Endothelial cell of umbilical vein (primary cell): ENCODE data around the gene PLBD2. TPM values are rescaled to one million over a fixed set of nuclear protein-coding genes. Genes with fewer than 3 reads are reported as not detected.

Experiments used
- BruUV-seq: library from RNA; stranded (reverse); fragments of 400-500 nt; replicated peaks from 2 replicates; lab custom pipeline; 2021; lab: Mats Ljungman, UMichigan
- CTCF ChIA-PET: fragments of 300-600, 350-600 bp; sonication (Branson Sonifier 250); formaldehyde crosslinking; loops from one replicate; lab custom pipeline; 2021; ENCODE audit warnings: antibody characterized with exemption, inconsistent platforms; lab: Charles Lee
- POLR2A ChIA-PET: fragments of 300-600, 350-600 bp; sonication (Branson Sonifier 250); formaldehyde crosslinking; loops from one replicate; lab custom pipeline; 2021; ENCODE audit warnings: antibody characterized with exemption, inconsistent platforms; lab: Charles Lee
- DNase-seq: peaks from one replicate; pipeline ENCODE4 v3.0.0-alpha.2; 2011; ENCODE audit warnings: low read depth, low spot score
- FAIRE-seq: peaks from 2 replicates; lab custom pipeline; 2011; peaks lifted over from hg19 to GRCh38; lab: Jason Lieb, UNC
- H2AFZ ChIP-seq: 2 replicates; pipeline ENCODE4 v1.6.0; 2012; ENCODE audit warnings: low read depth, low read length, control low read depth, inconsistent platforms
- H3K27ac ChIP-seq: 2 replicates; pipeline ENCODE4 v1.5.1; 2011; ENCODE audit warnings: low read depth, mild to moderate bottlenecking, control low read depth, low read length, moderate library complexity; ENCODE audit not compliant: insufficient read depth
- H3K27me3 ChIP-seq, 2 experiments: 2 replicates each; pipeline versions ENCODE4 v1.6.0 to v1.6.1; 2011; ENCODE audit warnings: low read length in 2 of 2, mixed read lengths in 1 of 2; ENCODE audit not compliant: control insufficient read depth in 2 of 2, insufficient read depth in 2 of 2
- H3K36me3 ChIP-seq, 2 experiments: 2 replicates in 1 of 2; 3 replicates in 1 of 2; pipeline ENCODE4 v1.5.1; 2011; ENCODE audit warnings: low read length in 2 of 2, mild to moderate bottlenecking in 1 of 2, moderate library complexity in 1 of 2; ENCODE audit not compliant: control insufficient read depth in 2 of 2, insufficient read depth in 2 of 2; ENCODE audit errors: extremely low read depth in 1 of 2
- H3K4me1 ChIP-seq: 3 replicates; pipeline ENCODE4 v1.5.1; 2011; ENCODE audit warnings: mild to moderate bottlenecking, low read length; ENCODE audit not compliant: control insufficient read depth, insufficient read depth; ENCODE audit errors: extremely low read depth
- H3K4me2 ChIP-seq: 2 replicates; pipeline ENCODE4 v1.6.1; 2011; ENCODE audit warnings: low read length, control low read depth, mixed read lengths; ENCODE audit not compliant: insufficient read depth
- H3K4me3 ChIP-seq, 3 experiments: fragments of 200-600 bp in 1 of 3; sonication (generic), shearing (Covaris generic) in 1 of 3; replicated peaks in 1 of 3; 2 replicates each; pipeline ENCODE4 v1.5.1; 2011 to 2016; ENCODE audit warnings: control low read depth in 3 of 3, low read length in 3 of 3, mild to moderate bottlenecking in 2 of 3, inconsistent platforms in 1 of 3, low read depth in 1 of 3, moderate library complexity in 1 of 3; ENCODE audit not compliant: insufficient read depth in 1 of 3
- H3K79me2 ChIP-seq: 2 replicates; pipeline ENCODE4 v1.6.0; 2012; ENCODE audit warnings: low read length, inconsistent platforms; ENCODE audit not compliant: control insufficient read depth, insufficient read depth
- H3K9ac ChIP-seq: replicated peaks from 2 replicates; pipeline ENCODE3; 2011; ENCODE audit warnings: low read length, control low read depth; ENCODE audit not compliant: insufficient read depth; ENCODE audit errors: extremely low read depth
- H3K9me1 ChIP-seq: replicated peaks from 3 replicates; pipeline ENCODE4 v1.6.0; 2011; ENCODE audit warnings: mild to moderate bottlenecking, low read length; ENCODE audit not compliant: control insufficient read depth, insufficient read depth; ENCODE audit errors: extremely low read depth
- H3K9me3 ChIP-seq: replicated peaks from 2 replicates; pipeline ENCODE4 v1.5.1; 2012; ENCODE audit warnings: low read length, inconsistent platforms; ENCODE audit not compliant: control insufficient read depth, insufficient read depth
- H4K20me1 ChIP-seq: replicated peaks from 2 replicates; pipeline ENCODE3; 2011; ENCODE audit warnings: mild to moderate bottlenecking, low read length; ENCODE audit not compliant: control insufficient read depth, insufficient read depth; ENCODE audit errors: extremely low read depth
- EZH2 ChIP-seq: IDR thresholded peaks from 2 replicates; pipeline ENCODE4 v1.6.1; 2012; ENCODE audit warnings: borderline replicate concordance, low read depth, mild to moderate bottlenecking, moderate library complexity, low read length, inconsistent platforms; ENCODE audit not compliant: severe bottlenecking
- FOS ChIP-seq: IDR thresholded peaks from 2 replicates; pipeline ENCODE4 v1.6.1; 2011; ENCODE audit warnings: mild to moderate bottlenecking, low read length, moderate library complexity, borderline replicate concordance; ENCODE audit not compliant: insufficient read depth
- GATA2 ChIP-seq: IDR thresholded peaks from 2 replicates; pipeline ENCODE4 v1.7.0; 2011; ENCODE audit warnings: low read depth, mild to moderate bottlenecking, moderate library complexity, mixed read lengths, low read length; ENCODE audit not compliant: insufficient read length, insufficient read depth
- JUN ChIP-seq: IDR thresholded peaks from 2 replicates; pipeline ENCODE4 v1.6.1; 2011; ENCODE audit warnings: borderline replicate concordance, low read depth; ENCODE audit not compliant: insufficient read length, insufficient read depth
- MYC ChIP-seq: IDR thresholded peaks from one replicate; pipeline ENCODE4 v1.6.1; 2011; ENCODE audit warnings: mild to moderate bottlenecking, low read depth, low read length
- POLR2A ChIP-seq: IDR thresholded peaks from 2 replicates; pipeline ENCODE4 v1.6.1; 2012; ENCODE audit warnings: low read depth, mild to moderate bottlenecking, control low read depth, low read length
- POLR2AphosphoS5 ChIP-seq: IDR thresholded peaks from 2 replicates; pipeline ENCODE4 v1.6.1; 2012; ENCODE audit warnings: low read depth, mild to moderate bottlenecking, control low read depth, low read length, moderate library complexity; ENCODE audit not compliant: insufficient read depth
- dilution Hi-C: fragments of 300-500 bp; cut with MboI; formaldehyde crosslinking; loops from one replicate; pipeline ENCODE4 v1.15.0; 2019; ENCODE audit warnings: low sequenced_read_pairs; ENCODE audit not compliant: extremely low pct_ligation_motif_present
- intact Hi-C: fragments of 100-400 bp; cut with micrococcal nuclease; formaldehyde crosslinking; loops from one replicate; pipeline ENCODE4 v1.10.0; 2022
- polyA plus RNA-seq, 4 experiments: library from polyadenylated mRNA; depleted of rRNA in 3 of 4; stranded (reverse) in 3 of 4; unstranded in 1 of 4; fragments of >200 nt; gene quantifications; 2 replicates each; pipeline versions ENCODE4 v1.2.1 to v1.2.3, GENCODE V29; 2011 to 2012; ENCODE audit warnings: missing spikeins in 1 of 4
- total RNA-seq: library from RNA; stranded (reverse); gene quantifications from 2 replicates; pipeline ENCODE4 v1.2.3, GENCODE V29; 2021
- TF ChIP-seq, protein P1 (sequence below): IDR thresholded peaks from 2 replicates; pipeline ENCODE4 v1.6.1; 2011; ENCODE audit not compliant: insufficient read depth, insufficient read length
- TF ChIP-seq, protein P2 (sequence below), 2 donors: IDR thresholded peaks; 1 replicate in 1 of 2; 2 replicates in 1 of 2; pipeline ENCODE4 v1.5.1; 2011; ENCODE audit warnings: low read length in 2 of 2, mild to moderate bottlenecking in 2 of 2, moderate library complexity in 2 of 2, control low read depth in 1 of 2, inconsistent platforms in 1 of 2, low read depth in 1 of 2; ENCODE audit not compliant: insufficient read depth in 1 of 2; ENCODE audit errors: extremely low read depth in 1 of 2

Gene PLBD2
- total and polyA plus RNA-seq, 2 donors (not counting 3 experiments of a cell fraction or from before 2014, with no cell fraction given) = 24.4 to 46.8 TPM

DNA sequence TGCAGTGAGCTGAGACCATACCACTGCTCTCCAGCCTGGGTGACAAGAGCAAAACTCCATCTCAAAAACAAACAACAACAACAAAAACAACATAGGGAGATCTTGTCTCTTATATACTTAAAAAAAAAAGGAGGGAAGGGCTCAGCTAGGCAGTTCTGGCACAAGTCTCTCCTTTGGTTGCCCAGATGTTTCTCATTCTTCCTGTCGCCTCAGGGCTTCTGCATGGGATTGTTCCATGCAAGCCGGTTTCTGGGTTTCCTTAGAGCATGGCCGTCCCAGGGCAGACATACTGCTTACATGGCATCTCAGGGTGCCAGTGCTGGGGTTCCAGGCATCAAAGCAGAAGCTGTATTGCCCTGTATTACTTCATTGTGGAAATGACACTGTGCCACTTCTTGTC lies 18.3 kb upstream of the PLBD2 start:
- CTCF ChIA-PET = interaction anchor here (0.8 to 1.6 kb wide), 3 partner anchors 17 to 136 kb away, joined by 3 to 4 read pairs (median 3); no protein-coding TSS in a partner anchor
- Histone ChIP-seq H3K9me3 (no peaks in the 10 kb centered on the region), H3K36me3 (no peaks in the 10 kb centered on the region), H3K27me3 (no peaks in the 10 kb centered on the region), H3K9me1 (no peaks in the 10 kb centered on the region), H3K9ac (no peak overlapping the region), H3K79me2 (no peaks in the 10 kb centered on the region), H3K4me1 (peaks cover 3% of the 10 kb centered on the region), H4K20me1 (no peaks in the 10 kb centered on the region), H2AFZ (no peak overlapping the region), H3K4me3 (no peak overlapping the region), H3K27ac (no peak overlapping the region), H3K4me2 (no peak overlapping the region)
- intact Hi-C loops (no loop called here), dilution Hi-C loops (no loop called here)
- BruUV-seq = no TSS peak
- no peak for FAIRE-seq
- TF ChIP-seq GATA2 (no peak), MYC (no peak), POLR2AphosphoS5 (no peak), POLR2A (no peak), EZH2 (no peak), JUN (no peak), FOS (no peak)
- TF ChIP-seq, protein P1, sequence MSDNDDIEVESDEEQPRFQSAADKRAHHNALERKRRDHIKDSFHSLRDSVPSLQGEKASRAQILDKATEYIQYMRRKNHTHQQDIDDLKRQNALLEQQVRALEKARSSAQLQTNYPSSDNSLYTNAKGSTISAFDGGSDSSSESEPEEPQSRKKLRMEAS = no peak
- TF ChIP-seq, protein P2, sequence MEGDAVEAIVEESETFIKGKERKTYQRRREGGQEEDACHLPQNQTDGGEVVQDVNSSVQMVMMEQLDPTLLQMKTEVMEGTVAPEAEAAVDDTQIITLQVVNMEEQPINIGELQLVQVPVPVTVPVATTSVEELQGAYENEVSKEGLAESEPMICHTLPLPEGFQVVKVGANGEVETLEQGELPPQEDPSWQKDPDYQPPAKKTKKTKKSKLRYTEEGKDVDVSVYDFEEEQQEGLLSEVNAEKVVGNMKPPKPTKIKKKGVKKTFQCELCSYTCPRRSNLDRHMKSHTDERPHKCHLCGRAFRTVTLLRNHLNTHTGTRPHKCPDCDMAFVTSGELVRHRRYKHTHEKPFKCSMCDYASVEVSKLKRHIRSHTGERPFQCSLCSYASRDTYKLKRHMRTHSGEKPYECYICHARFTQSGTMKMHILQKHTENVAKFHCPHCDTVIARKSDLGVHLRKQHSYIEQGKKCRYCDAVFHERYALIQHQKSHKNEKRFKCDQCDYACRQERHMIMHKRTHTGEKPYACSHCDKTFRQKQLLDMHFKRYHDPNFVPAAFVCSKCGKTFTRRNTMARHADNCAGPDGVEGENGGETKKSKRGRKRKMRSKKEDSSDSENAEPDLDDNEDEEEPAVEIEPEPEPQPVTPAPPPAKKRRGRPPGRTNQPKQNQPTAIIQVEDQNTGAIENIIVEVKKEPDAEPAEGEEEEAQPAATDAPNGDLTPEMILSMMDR (IDR thresholded peaks at IDR 0.05; ENCODE audit: extremely low read depth in 1 of 2, insufficient read depth in 1 of 2, low read depth in 1 of 2, low read length in 2 of 2) = no peak
- DNase-seq = no peak
- POLR2A ChIA-PET = no interaction called here
